SK-N-SH (cell line): ENCODE data around the gene SUGP2. TPM values are rescaled to one million over a fixed set of nuclear protein-coding genes. Genes with fewer than 3 reads are reported as not detected.

Experiments
- CTCF ChIA-PET: fragments of 300-600, 350-600 bp; formaldehyde crosslinking; extraction: SDS; loops from one replicate; lab custom pipeline; 2021; lab: Yijun Ruan, JAX
- POLR2A ChIA-PET: fragments of 350-600 bp; sonication (Branson Sonifier 250); formaldehyde crosslinking; extraction: SDS; loops from one replicate; lab custom pipeline; 2020; ENCODE audit warnings: antibody characterized with exemption, inconsistent platforms; lab: Yijun Ruan, JAX
- DNase-seq: peaks from one replicate; pipeline ENCODE4 v3.0.0; 2012
- H2AFZ ChIP-seq: fragments of 200-600 bp; sonication (generic); 2 replicates; pipeline ENCODE4 v1.8.1; 2016; ENCODE audit warnings: antibody characterized with exemption, mild to moderate bottlenecking, low read depth
- H3F3A ChIP-seq: fragments of 200-600 bp; sonication (generic); replicated peaks from 2 replicates; pipeline ENCODE3; 2016; ENCODE audit warnings: antibody characterized with exemption, mild to moderate bottlenecking; ENCODE audit not compliant: insufficient read depth
- H3K27ac ChIP-seq, 2 experiments: fragments of 200-500 bp in 1 of 2; fragments of 200-600 bp in 1 of 2; sonication (Bioruptor generic) in 1 of 2; sonication (generic), shearing (Covaris generic) in 1 of 2; 2 replicates each; pipeline versions ENCODE4 v1.5.1 to v1.6.1; 2014 to 2016; ENCODE audit warnings: low read depth in 2 of 2, inconsistent platforms in 1 of 2, low read length in 1 of 2, mild to moderate bottlenecking in 1 of 2, mixed read lengths in 1 of 2
- H3K27me3 ChIP-seq: fragments of 200-600 bp; sonication (generic), shearing (Covaris generic); 2 replicates; pipeline ENCODE4 v1.6.1; 2016; ENCODE audit warnings: mixed run types; ENCODE audit not compliant: insufficient read depth
- H3K36me3 ChIP-seq, 2 experiments: fragments of 200-500 bp in 1 of 2; fragments of 200-600 bp in 1 of 2; sonication (Bioruptor generic) in 1 of 2; sonication (generic) in 1 of 2; replicated peaks in 1 of 2; 2 replicates each; pipeline versions ENCODE3 to v1.5.1; 2014 to 2016; ENCODE audit warnings: low read length in 1 of 2, mild to moderate bottlenecking in 1 of 2; ENCODE audit not compliant: insufficient read depth in 2 of 2, control insufficient read depth in 1 of 2
- H3K4me1 ChIP-seq, 2 experiments: fragments of 200-500 bp in 1 of 2; fragments of 200-600 bp in 1 of 2; sonication (Bioruptor generic) in 1 of 2; sonication (generic), shearing (Covaris generic) in 1 of 2; 2 replicates each; pipeline versions ENCODE4 v1.5.1 to v1.6.1; 2014 to 2016; ENCODE audit warnings: low read depth in 1 of 2, low read length in 1 of 2, mixed run types in 1 of 2; ENCODE audit not compliant: insufficient read depth in 2 of 2, control insufficient read depth in 1 of 2
- H3K4me2 ChIP-seq: fragments of 200-600 bp; sonication (generic), shearing (Covaris generic); 2 replicates; pipeline ENCODE4 v1.6.1; 2017; ENCODE audit warnings: mixed run types
- H3K4me3 ChIP-seq, 2 experiments: fragments of 200-500 bp in 1 of 2; fragments of 200-600 bp in 1 of 2; sonication (Bioruptor generic) in 1 of 2; sonication (generic), shearing (Covaris generic) in 1 of 2; 2 replicates each; pipeline versions ENCODE4 v1.5.1 to v1.8.1; 2014 to 2016; ENCODE audit warnings: low read depth in 2 of 2, inconsistent platforms in 1 of 2, low read length in 1 of 2, mild to moderate bottlenecking in 1 of 2, mixed read lengths in 1 of 2, moderate library complexity in 1 of 2
- H3K79me2 ChIP-seq: fragments of 200-600 bp; sonication (generic); 2 replicates; pipeline ENCODE4 v1.8.1; 2017; ENCODE audit warnings: mild to moderate bottlenecking; ENCODE audit not compliant: insufficient read depth
- H3K9ac ChIP-seq: fragments of 200-600 bp; sonication (generic); 2 replicates; pipeline ENCODE4 v1.6.1; 2017; ENCODE audit warnings: mixed run types
- H3K9me2 ChIP-seq: fragments of 200-600 bp; sonication (generic); 2 replicates; pipeline ENCODE4 v1.6.1; 2017; ENCODE audit warnings: mixed run types
- H3K9me3 ChIP-seq: fragments of 200-600 bp; sonication (generic); 2 replicates; pipeline ENCODE4 v1.6.1; 2017; ENCODE audit warnings: mixed run types, mild to moderate bottlenecking, moderate library complexity
- H4K20me1 ChIP-seq: fragments of 200-600 bp; sonication (generic); 2 replicates; pipeline ENCODE4 v1.6.1; 2017; ENCODE audit warnings: mild to moderate bottlenecking, mixed run types; ENCODE audit not compliant: insufficient read depth
- CHD2 ChIP-seq: fragments of 150-350 bp; IDR thresholded peaks from 2 replicates; pipeline ENCODE4 v1.6.1; 2018; ENCODE audit warnings: low read length; ENCODE audit not compliant: partially characterized antibody
- CTCF ChIP-seq: fragments of 200-600 bp; sonication (generic); IDR thresholded peaks from 2 replicates; pipeline ENCODE4 v1.6.1; 2017; ENCODE audit warnings: antibody characterized with exemption, mild to moderate bottlenecking, moderate library complexity
- ELF1 ChIP-seq: IDR thresholded peaks from 2 replicates; pipeline ENCODE4 v1.4.0; 2012
- FOXJ3 ChIP-seq: sonication (generic); formaldehyde crosslinking; IDR thresholded peaks from 2 replicates; pipeline ENCODE4 v1.5.1; 2020; ENCODE audit warnings: mild to moderate bottlenecking, missing genetic modification reagents
- GATA2 ChIP-seq: sonication (generic); formaldehyde crosslinking; IDR thresholded peaks from 2 replicates; pipeline ENCODE4 v1.5.0; 2020; ENCODE audit warnings: mild to moderate bottlenecking, missing genetic modification reagents
- IRF3 ChIP-seq: fragments of 150-350 bp; IDR thresholded peaks from 2 replicates; pipeline ENCODE4 v1.6.1; 2016; ENCODE audit warnings: mild to moderate bottlenecking, low read depth, low read length
- NFIC ChIP-seq: IDR thresholded peaks from 2 replicates; pipeline ENCODE4 v1.4.0; 2012; ENCODE audit warnings: borderline replicate concordance
- POLR2AphosphoS5 ChIP-seq: IDR thresholded peaks from 2 replicates; pipeline ENCODE4 v1.6.1; 2012; ENCODE audit warnings: low read depth, low read length
- RFX5 ChIP-seq: IDR thresholded peaks from 2 replicates; pipeline ENCODE4 v1.6.1; 2012; ENCODE audit warnings: mild to moderate bottlenecking, improper control_type of control experiment, low read length
- RXRA ChIP-seq: IDR thresholded peaks from 2 replicates; pipeline ENCODE4 v1.4.0; 2012; ENCODE audit warnings: low read depth, mild to moderate bottlenecking, borderline replicate concordance
- SIN3A ChIP-seq: IDR thresholded peaks from 2 replicates; pipeline ENCODE4 v1.6.1; 2012; ENCODE audit warnings: low read depth, mild to moderate bottlenecking, low read length, moderate library complexity, borderline replicate concordance
- SMC3 ChIP-seq: IDR thresholded peaks from 2 replicates; pipeline ENCODE4 v1.6.1; 2012; ENCODE audit warnings: low read depth, low read length, improper control_type of control experiment
- TAF1 ChIP-seq: IDR thresholded peaks from 2 replicates; pipeline ENCODE4 v1.6.1; 2012; ENCODE audit warnings: low read depth, mild to moderate bottlenecking, low read length, moderate library complexity, borderline replicate concordance
- TCF12 ChIP-seq: IDR thresholded peaks from 2 replicates; pipeline ENCODE4 v1.4.0; 2012
- TEAD4 ChIP-seq: IDR thresholded peaks from 2 replicates; pipeline ENCODE4 v1.4.0; 2012; ENCODE audit warnings: mild to moderate bottlenecking, borderline replicate concordance; ENCODE audit not compliant: insufficient read depth
- WGBS: methylation state at CpG from one replicate; pipeline ENCODE4 v1.1.6; 2017; ENCODE audit warnings: low lambda C conversion rate; 5-methylcytosine and 5-hydroxymethylcytosine counted together
- polyA plus RNA-seq, 3 experiments: library from polyadenylated mRNA; depleted of rRNA; stranded (reverse); fragments of >200 nt; gene quantifications; 2 replicates each; pipeline ENCODE4 v1.2.3, GENCODE V29; 2012

SUGP2 gene
- polyA plus RNA-seq, 1 of the 3 experiments (the other 2 are of a cell fraction), result 56.3 TPM

- TF ChIP-seq CTCF (no peak), POLR2AphosphoS5 (no peak), TAF1 (no peak), TEAD4 (no peak), NFIC (no peak), RXRA (no peak)
- TF ChIP-seq, all 33 proteins: peak for 0
Measured at GRCh38 chr19:19050731-19051130, 17.4 kb upstream of the SUGP2 start (continued).

- Histone ChIP-seq H3K9me2 (no peaks in the 10 kb centered on the region), H3K79me2 (no peaks in the 10 kb centered on the region), H3F3A (no peaks in the 10 kb centered on the region), H4K20me1 (no peaks in the 10 kb centered on the region), H3K4me2 (no peak overlapping the region), H3K4me3 (no peak overlapping the region), H3K27me3 (no peaks in the 10 kb centered on the region), H3K9me3 (no peaks in the 10 kb centered on the region), H3K9ac (no peak overlapping the region), H3K36me3 (peaks cover 5 to 24% of the 10 kb centered on the region in 2 experiments), H3K27ac (no peak overlapping the region), H3K4me1 (no peaks in the 10 kb centered on the region), H2AFZ (no peak overlapping the region)
- WGBS, result 93% methylated on average over 4 of the region's 4 CpGs
- TF ChIP-seq SMC3 (no peak), GATA2 (CRISPR knock-in tag) (no peak), NFIC (no peak), SIN3A (no peak), CTCF (no peak), TCF12 (no peak), CHD2 (no peak), FOXJ3 (CRISPR knock-in tag) (no peak), TAF1 (no peak), RFX5 (no peak), POLR2AphosphoS5 (no peak), IRF3 (no peak), ELF1 (no peak)
- DNase-seq, result no peak
- ChIA-PET POLR2A (no interaction called here), CTCF (interaction anchor here (5.1 to 5.6 kb wide), 2 partner anchors 90 to 124 kb away, joined by 24 to 34 read pairs; no protein-coding TSS in a partner anchor)
Measured at GRCh38 chr19:19050104-19050503, 16.8 kb upstream of the SUGP2 start.
